Chondrocyte (in vitro differentiated cells): ENCODE results near the gene PFKP. TPM values are rescaled to one million over a fixed set of nuclear protein-coding genes. Genes with fewer than 3 reads are reported as not detected.
A peak's percentile ranks its signal among the peaks of the same experiment; 100 is the strongest.

Experiments
- DNase-seq: peaks from one replicate; pipeline ENCODE4 v3.0.0; 2021; ENCODE audit warnings: mixed read lengths, low spot score
- H3K27ac Mint-ChIP-seq: one replicate; pipeline ENCODE4 v1.8.0; 2021; ENCODE audit warnings: mild to moderate bottlenecking, moderate library complexity, mixed read lengths; ENCODE audit not compliant: unreplicated experiment
- H3K27me3 Mint-ChIP-seq: 2 replicates; pipeline ENCODE4 v1.8.0; 2021; ENCODE audit warnings: low read depth, mixed read lengths
- H3K36me3 Mint-ChIP-seq: 2 replicates; pipeline ENCODE4 v1.8.0; 2021; ENCODE audit warnings: low read depth, mixed read lengths
- H3K4me1 Mint-ChIP-seq: 2 replicates; pipeline ENCODE4 v1.8.0; 2021; ENCODE audit warnings: low read depth, mild to moderate bottlenecking, mixed read lengths
- H3K4me3 Mint-ChIP-seq: one replicate; pipeline ENCODE4 v1.8.0; 2021; ENCODE audit warnings: mild to moderate bottlenecking, moderate library complexity, mixed read lengths; ENCODE audit not compliant: unreplicated experiment
- H3K9me3 Mint-ChIP-seq: 2 replicates; pipeline ENCODE4 v1.8.0; 2021; ENCODE audit warnings: low read depth, mixed read lengths
- CTCF ChIP-seq: fragments of 200-600 bp; sonication (generic); IDR thresholded peaks from 2 replicates; pipeline ENCODE4 v1.5.0; 2021; ENCODE audit warnings: antibody characterized with exemption, mild to moderate bottlenecking, moderate library complexity
- total RNA-seq: library from RNA; stranded (reverse); gene quantifications from 3 replicates; pipeline ENCODE4 v1.2.1, GENCODE V29; 2021

Gene PFKP
- total RNA-seq, 1 donor from 2014 or later, result 182 TPM

GRCh38 chr10:3117486-3117885, 50.1 kb downstream of the PFKP start:
- Mint-ChIP-seq H3K4me3 (no peak overlapping the region), H3K27me3 (no peaks in the 10 kb centered on the region), H3K4me1 (peaks cover 7% of the 10 kb centered on the region), H3K27ac (no peak overlapping the region), H3K36me3 (peaks cover 44% of the 10 kb centered on the region), H3K9me3 (no peaks in the 10 kb centered on the region)
- TF ChIP-seq CTCF, result no peak
- DNase-seq, result no peak

DNA sequence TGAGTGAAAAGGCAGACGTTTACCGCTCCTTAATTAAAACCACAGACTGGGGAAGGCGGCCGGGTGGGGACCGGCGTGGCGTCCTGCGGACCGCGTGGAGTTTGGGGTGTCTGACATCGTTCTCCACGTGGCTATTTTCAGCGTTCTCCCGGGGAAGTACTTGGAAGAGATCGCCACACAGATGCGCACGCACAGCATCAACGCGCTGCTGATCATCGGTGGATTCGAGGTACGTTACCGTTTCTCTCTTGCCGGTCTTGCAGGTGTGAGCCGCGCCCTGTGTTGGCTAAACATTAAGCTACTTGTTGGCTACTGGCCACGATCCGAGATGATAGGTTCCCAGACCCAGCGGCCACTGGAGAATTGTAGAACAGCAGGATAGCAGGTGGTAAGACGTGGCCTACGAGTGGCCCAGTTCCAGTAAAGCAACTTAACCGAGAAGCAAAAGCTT, 51.3 kb downstream of the PFKP start:
- DNase-seq, result no peak
- Mint-ChIP-seq H3K27me3 (no peaks in the 10 kb centered on the region), H3K4me3 (no peak overlapping the region), H3K27ac (no peak overlapping the region), H3K4me1 (peaks cover 10% of the 10 kb centered on the region), H3K36me3 (peaks cover 43% of the 10 kb centered on the region), H3K9me3 (no peaks in the 10 kb centered on the region)
- TF ChIP-seq CTCF, result no peak

DNA sequence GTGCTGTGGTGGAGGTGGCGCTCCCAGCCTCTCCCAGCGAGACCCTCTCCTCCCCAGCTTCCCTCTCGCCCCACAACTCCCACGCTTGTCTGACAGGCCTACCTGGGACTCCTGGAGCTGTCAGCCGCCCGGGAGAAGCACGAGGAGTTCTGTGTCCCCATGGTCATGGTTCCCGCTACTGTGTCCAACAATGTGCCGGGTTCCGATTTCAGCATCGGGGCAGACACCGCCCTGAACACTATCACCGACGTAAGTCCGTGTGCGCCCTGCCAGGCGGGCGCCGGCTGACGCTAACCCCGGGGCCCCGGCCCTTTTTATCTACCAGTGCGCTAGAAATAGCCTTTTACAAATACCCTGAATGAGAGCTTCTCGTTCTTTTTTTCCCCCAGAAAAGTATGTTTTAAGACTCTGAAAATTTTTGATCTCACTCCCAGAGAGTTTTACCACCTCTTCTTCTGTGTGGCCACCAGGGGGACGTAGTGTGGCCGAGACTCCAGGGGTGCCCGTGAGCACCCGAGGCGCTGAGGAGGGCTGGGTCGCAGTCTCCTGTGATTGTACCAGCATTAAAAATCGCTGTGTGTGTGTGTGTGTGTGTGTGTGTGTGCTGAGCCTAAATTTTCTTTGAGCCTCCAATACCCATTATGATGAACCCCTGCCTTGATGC, 52.6 kb downstream of the PFKP start:
- peaks cover 44% of the 10 kb centered on the region for H3K36me3 Mint-ChIP-seq

DNA sequence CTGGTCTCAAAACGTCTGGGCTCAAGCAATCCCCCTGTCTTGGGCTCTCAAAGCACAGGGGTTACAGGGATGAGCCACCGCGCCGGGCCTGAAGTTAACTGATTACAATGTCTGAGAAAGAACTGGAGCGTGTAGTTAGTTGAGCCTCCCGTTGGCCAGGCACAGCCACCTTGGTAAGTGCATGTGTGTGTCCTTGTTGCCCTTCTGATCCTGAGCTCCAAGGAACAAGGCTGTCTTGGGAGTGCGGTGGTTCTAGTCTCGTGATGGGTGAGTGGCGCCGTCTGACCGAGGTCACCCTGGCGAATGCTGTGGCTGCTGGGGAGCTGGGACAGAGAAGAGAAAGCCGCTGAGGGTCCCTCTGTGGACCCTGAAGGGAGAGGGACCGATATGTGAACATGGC, 54.7 kb downstream of the PFKP start:
- TF ChIP-seq CTCF, result no peak
- peaks cover 26% of the 10 kb centered on the region for H3K4me1 Mint-ChIP-seq
- H3K9me3 Mint-ChIP-seq, result no peaks in the 10 kb centered on the region
- H3K27ac Mint-ChIP-seq, result peak overlapping the region; percentile 8
- no peaks in the 10 kb centered on the region for H3K27me3 Mint-ChIP-seq
- peaks cover 36% of the 10 kb centered on the region for H3K36me3 Mint-ChIP-seq
- H3K4me3 Mint-ChIP-seq, result no peak overlapping the region
- no peak for DNase-seq

More for the DNA sequence above, 52.6 kb downstream of the PFKP start:
- no peak for DNase-seq
- Mint-ChIP-seq H3K27me3 (no peaks in the 10 kb centered on the region), H3K4me1 (peaks cover 10% of the 10 kb centered on the region), H3K9me3 (no peaks in the 10 kb centered on the region), H3K4me3 (no peak overlapping the region), H3K27ac (no peak overlapping the region)
- TF ChIP-seq CTCF, result peak; percentile 80

GRCh38 chr10:3122486-3123205, 55.3 kb downstream of the PFKP start:
- H3K4me3 Mint-ChIP-seq, result no peak overlapping the region
- H3K9me3 Mint-ChIP-seq, result no peaks in the 10 kb centered on the region
- no peak for DNase-seq
- no peaks in the 10 kb centered on the region for H3K27me3 Mint-ChIP-seq
- H3K36me3 Mint-ChIP-seq, result peaks cover 34% of the 10 kb centered on the region
- no peak for TF ChIP-seq CTCF
- peaks cover 29% of the 10 kb centered on the region for H3K4me1 Mint-ChIP-seq
- H3K27ac Mint-ChIP-seq, result no peak overlapping the region
